HG03521 (cell line): Measurements from ENCODE around the gene SUMF2.
"Not testable (repeated sequence)": the region's sequence is repeated elsewhere in the genome, so short reads cannot be mapped to it uniquely, and the experiment has no call there.

Experiments used
- ATAC-seq: cut with Tn5 transposase; IDR thresholded peaks from one replicate; pipeline ENCODE4 v1.9.1; 2021; ENCODE audit warnings: mild to moderate bottlenecking, moderate library complexity; ENCODE audit not compliant: unreplicated experiment

Gene SUMF2

DNA sequence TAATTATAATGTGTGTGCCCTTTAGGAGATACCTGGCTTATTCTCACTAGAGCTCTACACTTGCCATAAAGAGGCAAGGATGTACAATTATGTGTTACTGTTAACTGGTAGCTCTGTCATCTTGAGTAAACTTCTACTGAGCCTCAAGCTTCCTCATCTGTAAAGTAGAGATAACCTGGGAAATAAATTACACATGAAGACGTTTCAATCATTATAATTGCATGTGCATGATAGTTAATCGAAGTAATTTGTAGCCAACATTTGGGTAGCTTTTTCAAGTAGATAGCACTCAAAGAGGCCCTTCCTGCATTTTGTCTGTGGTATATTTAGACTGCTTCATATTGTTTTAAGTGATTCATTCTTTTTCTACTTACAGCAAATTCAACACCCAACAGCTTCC lies 10.1 kb upstream of the SUMF2 start:
- ATAC-seq = no peak

DNA sequence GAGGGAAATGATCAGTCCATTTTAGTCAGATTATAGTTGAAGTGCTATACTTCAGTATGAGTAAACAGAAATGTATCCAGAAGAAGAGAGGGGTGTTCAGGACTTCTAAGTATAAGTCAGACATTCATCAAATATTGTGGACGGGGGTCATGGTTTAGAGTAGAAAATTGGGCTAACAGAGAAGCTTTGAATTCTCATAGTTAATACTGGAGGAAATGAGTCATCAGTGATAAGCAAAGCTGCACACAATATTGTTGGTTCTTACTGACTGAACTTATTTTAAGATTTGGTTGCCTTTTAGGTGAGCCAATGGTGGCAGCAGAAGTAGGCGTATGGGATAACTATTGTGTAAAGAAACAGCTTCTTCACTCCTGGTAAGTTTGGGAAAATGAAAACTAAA lies 1.7 kb upstream of the SUMF2 start:
- ATAC-seq = no peak

DNA sequence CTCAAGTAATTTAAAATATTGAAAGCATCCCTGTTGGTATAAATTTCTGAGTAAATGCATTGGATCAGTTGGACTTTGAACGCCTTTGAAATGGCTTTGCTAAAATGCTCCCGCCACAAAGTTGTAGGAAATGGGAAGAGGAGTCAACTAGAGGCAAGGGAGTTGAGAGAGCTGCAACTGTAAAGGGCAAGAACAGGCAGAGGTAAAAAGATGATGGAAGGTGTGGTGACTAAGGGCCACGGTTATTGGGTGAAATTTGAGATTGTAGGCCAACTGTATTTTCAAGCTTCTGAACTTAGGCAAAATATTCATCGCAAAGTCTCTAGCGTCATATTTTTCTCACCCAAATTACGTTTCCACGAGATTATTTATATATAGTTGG lies 595 bp upstream of the SUMF2 start:
- no peak for ATAC-seq

DNA sequence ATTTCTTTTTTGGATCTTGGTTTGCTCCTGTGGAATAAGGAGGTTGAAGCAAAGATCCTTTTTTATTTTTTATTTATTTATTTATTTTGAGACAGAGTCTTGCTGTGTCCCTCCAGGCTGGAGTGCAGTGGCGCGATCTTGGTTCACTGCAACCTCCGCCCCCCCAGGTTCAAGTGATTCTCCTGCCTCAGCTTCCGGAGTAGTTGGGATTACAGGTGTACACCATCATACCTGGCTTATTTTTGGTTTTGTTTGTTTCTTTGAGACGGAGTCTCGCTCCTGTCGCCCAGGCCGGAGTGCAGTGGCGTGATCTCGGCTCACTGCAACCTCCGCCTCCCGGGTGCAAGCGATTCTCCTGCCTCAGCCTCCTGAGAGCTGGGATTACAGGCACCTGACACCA lies 2.3 kb downstream of the SUMF2 start:
- not testable (repeated sequence) for ATAC-seq

DNA sequence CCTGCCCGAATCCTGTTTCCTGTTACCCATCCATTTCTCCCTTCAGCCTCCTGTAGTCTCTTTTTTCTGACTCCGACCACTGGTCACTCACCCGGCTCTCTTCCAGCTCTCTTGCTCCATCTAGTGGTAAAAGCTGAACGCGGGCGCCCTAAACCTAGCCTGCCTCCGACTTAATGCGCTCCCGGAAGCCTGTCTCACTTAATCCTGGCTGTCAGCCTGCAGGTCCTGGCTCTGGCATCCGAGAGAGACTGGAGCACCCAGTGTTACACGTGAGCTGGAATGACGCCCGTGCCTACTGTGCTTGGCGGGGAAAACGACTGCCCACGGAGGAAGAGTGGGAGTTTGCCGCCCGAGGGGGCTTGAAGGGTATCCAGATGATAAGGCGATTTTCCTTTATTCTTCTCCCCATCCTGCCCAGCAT lies 10.3 kb downstream of the SUMF2 start:
- ATAC-seq = peak; percentile 94

DNA sequence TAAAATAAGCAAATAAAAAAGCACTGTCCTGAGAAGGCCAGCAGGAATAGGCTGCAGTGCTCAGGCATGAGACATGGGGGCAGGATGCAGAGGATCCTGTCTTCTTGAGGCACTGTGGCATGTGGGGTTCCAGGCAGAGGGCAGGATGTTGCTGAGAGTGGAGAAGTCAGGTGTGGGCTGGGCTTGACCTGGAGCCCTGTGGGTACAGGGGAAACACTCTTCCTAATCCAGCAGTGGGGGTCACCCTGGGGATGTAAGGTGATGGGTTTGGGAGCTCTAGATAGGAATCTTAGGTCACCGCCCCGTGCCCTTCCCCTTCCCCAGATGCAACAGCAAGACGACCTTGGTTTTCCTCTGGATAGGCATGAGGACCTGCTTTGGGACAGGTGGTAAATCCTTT lies 13.6 kb downstream of the SUMF2 start:
- ATAC-seq = no peak

DNA sequence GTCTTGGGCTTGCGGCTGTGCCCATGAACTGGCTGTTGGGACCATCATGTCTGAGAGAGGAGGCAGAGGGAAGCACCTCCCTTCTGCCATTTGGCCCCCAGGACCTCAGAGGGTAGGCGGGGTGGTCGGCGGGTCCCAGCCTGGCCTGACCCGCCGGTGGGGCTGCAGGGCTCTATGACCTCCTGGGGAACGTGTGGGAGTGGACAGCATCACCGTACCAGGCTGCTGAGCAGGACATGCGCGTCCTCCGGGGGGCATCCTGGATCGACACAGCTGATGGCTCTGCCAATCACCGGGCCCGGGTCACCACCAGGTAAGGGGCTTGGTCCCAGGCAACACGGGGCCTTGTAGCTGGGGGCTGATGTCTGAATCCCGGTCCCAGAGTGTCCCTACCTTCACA lies 14.1 kb downstream of the SUMF2 start:
- no peak for ATAC-seq

DNA sequence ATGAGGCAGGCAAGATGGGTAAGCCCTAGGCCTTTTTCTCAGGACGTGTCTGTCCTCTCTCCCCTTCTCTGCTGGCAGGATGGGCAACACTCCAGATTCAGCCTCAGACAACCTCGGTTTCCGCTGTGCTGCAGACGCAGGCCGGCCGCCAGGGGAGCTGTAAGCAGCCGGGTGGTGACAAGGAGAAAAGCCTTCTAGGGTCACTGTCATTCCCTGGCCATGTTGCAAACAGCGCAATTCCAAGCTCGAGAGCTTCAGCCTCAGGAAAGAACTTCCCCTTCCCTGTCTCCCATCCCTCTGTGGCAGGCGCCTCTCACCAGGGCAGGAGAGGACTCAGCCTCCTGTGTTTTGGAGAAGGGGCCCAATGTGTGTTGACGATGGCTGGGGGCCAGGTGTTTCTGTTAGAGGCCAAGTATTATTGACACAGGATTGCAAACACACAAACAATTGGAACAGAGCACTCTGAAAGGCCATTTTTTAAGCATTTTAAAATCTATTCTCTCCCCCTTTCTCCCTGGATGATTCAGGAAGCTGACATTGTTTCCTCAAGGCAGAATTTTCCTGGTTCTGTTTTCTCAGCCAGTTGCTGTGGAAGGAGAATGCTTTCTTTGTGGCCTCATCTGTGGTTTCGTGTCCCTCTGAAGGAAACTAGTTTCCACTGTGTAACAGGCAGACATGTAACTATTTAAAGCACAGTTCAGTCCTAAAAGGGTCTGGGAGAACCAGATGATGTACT lies 15.5 kb downstream of the SUMF2 start:
- no peak for ATAC-seq

DNA sequence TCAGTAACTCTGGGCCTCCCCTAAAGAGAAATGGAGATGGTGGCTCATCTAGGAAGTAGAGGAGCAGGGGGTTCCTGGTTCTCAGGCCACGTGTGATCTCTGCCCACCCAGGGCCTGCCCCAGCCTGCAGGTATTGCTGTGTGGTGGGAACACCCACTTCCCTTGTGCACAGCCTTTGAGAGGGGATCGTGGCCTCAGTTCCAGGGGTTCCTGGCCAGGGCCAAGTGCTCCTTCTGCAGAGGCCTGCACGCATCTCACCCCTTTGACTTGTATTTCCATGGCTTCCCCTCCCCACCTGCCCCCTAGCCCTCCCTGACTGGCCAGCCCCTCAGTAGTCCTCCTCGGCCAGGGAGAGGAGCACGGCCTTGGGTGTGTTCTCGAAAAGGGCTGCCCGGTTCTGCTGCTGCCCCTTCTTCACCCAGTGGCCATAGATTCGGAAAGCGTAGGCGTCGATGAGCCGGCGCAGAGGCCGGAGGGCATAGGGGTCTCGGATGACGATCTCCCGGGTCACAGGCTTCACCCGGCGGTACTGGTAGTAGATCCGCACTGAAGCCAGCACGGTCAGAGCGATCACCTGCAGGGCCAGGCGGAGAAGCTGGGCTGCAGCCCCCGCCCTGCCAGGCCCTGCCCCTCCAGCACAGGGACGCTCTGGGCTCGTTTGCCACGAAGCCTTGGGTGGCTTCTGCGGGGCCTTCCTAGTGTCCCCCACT lies 16.8 kb downstream of the SUMF2 start:
- ATAC-seq = not testable (repeated sequence)

DNA sequence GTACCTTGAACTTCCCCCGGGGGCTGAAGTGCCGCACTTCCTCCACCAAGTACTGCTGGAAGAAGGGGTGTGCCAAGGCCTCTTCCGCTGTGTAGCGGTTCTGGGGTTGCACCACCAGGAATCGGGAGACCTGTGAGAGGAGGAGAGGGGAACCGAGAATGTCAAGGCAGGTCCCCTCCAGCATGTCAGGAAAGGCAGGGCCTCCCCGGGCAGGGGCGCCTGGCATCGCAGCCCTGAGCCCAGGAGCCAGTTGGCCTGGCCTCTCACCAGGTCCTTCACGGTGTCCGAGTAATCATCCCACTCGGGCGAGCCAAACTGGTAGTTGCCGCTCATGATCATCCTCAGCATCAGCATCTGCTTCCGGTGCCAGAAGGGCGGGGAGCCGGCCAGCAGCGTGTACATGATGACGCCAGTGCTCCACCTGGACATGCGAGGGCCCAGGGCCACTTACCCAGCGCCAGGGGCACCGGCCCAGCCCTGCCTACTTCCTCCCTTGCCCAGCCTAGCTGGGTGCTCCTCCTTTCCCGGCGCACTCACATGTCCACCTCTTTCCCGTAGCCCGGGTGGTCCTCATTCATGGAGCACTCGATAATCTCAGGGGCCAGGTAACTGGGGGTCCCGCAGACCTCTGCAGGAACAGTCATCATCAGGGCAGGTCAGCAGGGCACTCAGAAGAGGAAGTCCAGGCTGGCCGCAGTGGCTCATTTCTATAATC lies 17.7 kb downstream of the SUMF2 start:
- ATAC-seq = no peak

DNA sequence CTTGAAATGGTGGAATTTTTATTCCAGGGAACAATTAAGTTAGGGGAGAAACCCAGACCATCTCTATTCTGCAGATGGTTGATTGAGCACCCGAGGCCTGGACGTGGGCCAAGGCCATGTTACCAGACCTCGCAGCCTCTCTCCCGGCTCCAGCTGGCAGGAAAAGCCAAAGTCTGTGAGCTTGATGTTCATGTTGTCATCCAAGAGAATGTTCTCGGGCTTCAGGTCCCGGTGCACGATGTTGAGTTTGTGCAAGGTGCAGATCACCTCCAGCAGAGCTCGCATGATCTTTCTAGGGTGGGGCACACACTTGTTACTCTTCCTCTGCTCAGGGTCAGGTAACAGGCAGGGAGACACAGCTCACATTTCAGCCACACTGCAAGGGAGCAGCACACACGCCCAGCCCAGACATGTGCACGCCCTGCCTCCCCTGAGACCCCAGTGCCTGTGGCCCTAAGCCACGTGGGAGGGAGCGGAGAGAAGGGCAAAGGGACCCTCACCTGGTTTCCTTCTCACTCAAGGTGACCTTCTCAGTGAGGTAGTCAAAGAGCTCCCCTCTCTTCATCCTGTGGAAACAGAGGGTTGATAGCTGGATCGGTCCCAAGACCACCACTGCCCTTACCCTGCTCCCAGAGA lies 19.2 kb downstream of the SUMF2 start:
- no peak for ATAC-seq

DNA sequence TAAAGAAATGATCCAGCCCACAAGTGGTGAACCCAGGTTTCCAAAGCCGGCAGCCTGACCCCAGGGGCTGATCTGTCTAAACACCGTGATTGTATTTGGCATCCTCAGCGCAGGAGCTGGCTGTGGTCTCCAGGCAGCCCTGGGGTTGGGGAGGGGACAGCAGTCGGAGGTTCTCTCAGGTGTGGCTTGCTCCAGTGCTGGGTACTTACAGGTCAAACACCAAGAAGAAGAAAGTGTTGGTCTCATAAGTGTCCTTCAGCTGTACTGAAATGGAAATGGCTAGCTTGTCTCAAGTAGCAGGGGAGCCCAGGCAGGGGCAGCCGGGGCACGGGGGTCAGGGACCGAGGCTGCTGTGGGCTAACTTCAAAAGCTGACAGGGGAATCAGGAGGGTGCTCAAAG lies 22.7 kb downstream of the SUMF2 start:
- no peak for ATAC-seq

DNA sequence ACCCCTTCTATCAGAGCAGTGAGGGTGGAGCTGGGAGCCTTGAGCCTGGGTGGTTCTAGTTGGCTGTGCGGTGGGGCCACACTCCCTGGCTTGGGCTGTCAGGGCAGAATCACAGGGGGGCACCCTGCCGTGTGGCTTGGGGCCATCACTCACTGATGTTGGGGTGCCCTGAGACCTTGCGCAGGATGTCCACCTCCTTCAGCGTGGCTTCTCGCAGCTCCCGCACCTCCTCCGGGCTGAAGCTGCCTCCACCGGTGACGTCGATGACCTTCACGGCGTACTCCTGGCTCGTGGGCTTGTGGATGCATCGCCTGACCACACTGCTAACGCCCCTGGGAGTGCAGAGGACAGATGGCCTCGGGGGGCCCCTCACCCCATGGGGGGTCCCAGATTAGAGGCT lies 23.4 kb downstream of the SUMF2 start:
- ATAC-seq = no peak

DNA sequence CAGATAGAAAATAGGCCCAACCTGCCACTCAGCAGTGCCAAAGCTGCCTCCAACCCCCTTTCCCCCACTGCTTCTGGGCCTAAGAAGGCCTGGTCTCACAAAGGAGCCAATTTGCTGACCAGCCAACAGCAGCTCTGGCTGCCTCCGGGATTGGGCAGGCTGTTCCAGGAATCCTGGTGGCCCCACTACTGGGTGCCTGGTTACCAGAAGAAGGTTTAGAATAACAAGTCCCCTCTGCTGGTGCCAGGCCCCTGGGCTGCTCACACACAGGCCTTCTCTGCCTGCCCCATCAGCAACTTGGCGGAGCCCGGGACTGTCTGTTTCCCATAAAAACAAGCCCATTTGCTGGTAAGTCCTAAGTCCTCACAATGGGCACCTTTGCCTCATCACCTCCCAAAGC lies 27.5 kb downstream of the SUMF2 start:
- no peak for ATAC-seq

DNA sequence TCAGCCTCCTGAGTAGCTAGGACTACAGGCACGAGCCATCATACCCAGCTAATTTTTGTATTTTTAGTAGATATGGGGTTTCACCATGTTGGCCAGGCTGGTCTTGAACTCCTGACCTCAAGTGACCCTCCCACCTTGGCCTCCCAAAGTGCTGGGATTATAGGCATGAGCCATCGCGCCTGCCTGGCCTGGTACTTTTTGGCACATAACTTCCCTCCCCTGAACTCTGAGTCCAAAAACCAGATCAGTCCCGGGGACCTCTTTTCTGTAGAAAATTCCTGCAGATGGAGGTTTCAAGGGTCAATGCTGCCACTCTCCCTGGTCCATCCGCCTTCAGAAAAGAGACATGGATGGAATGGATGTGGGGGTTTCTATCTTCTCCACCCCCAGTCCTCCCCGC lies 28.3 kb downstream of the SUMF2 start:
- not testable (repeated sequence) for ATAC-seq

DNA sequence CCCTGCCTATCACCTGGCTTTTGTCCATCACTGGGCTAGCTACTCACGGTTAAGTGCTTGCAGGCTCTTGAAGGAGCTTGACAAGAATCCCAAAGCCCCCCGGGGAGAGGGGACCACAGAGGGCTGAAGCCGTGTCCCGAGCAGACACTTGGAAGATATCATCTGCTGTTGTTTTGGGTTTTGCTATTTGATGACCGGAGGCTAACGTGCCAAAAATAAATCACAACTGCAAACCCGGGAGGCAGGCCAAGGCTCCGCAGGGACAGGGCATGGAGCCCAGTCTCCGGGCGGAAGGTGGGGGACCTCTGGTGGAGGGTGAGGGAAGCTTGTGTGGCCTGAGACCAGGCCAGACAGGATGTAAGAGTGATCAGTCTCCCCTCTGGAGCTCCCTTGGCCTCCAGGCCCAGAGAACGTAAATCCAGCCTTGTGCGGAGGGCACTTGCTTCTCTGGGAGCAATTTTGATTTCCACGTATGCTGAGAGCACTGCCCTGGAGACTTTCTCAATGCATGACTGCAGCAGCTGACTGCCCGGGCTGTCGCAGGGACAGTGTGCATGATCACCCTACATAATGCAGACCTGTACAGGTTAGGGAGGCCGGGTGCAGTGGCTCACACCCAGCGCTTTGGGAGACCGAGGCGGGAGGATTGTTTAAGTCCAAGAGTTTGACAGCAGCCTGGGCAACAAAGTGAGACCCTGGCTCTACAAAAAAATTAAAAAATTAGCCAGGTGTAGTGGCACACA lies 28.9 kb downstream of the SUMF2 start, which contains the start of gene PHKG1:
PHKG1 (minus strand) TSS at position 164 of the 743 bp plus-strand sequence. CDS start 4,011 bp downstream, outside the sequence.
- ATAC-seq = no peak

DNA sequence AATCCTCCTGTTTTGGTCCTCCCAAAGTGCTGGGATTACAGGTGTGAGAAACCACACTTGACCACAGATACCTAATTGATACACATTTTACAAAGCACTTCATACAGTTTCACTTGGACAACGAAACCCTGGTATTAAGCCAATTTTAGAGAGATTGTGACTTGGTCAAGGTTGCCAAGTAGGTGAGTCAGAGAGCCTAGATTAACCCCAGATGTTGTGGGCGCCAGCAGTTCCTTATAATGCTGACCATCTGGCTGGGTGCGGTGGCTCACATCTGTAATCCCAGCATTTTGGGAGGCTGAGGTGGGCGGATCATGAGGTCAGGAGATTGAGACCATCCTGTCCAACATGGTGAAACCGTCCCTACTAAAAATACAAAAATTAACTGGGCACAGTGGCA lies 33.6 kb downstream of the SUMF2 start:
- ATAC-seq = no peak

DNA sequence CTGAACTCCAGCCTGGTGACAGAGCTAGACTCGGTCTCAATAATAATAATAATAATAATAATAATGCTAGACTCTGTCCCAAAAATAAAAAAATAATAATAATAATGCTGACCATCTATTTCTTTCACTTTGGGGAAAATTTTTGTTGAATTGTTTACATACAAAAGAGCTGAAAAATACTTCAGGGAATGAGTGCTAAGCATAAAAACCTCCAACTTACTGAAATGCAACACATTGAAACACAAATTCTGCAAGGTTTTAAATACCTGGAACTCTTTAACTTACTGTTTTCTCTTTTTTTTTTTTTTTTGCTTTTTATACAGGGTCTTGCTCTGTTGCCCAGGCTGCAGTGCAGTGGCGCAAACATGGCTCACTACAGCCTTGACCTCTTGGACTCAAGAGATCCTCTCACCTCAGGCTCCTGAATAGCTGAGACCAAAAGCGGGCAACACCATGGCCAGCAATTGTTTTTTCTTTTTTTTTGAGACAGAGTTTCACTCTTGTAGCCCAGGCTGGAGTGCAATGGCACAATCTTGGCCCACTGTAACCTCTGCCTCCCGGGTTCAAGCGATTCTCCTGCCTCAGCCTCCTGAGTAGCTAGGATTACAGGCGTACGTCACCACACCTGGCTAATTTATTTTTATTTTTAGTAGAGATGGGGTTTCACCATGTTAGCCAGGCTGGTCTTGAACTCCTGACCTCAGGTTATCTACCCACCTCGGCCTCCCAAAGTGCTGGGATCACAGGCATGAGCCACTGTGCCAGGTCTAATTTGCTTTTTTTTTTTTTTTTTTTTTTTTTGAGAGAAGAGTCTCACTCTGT lies 34.3 kb downstream of the SUMF2 start:
- not testable (repeated sequence) for ATAC-seq

DNA sequence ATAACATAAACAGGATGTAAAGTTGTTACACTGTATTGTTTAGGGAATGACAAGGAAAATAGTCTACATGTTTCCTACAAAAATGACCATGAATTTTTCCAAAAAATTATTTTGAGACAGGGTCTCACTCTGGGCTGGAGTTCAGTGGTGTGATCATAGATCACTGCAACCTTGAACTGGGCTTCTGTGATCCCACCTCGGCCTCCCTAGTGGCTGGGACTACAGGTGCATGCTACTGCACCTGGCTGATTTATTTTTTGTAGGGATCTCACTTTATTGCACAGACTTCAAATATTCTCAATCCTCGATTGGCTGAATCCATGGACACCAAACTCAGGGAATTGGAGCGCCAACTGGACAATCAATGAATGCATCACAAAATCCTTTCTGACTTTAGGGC lies 35.6 kb downstream of the SUMF2 start:
- ATAC-seq = no peak

DNA sequence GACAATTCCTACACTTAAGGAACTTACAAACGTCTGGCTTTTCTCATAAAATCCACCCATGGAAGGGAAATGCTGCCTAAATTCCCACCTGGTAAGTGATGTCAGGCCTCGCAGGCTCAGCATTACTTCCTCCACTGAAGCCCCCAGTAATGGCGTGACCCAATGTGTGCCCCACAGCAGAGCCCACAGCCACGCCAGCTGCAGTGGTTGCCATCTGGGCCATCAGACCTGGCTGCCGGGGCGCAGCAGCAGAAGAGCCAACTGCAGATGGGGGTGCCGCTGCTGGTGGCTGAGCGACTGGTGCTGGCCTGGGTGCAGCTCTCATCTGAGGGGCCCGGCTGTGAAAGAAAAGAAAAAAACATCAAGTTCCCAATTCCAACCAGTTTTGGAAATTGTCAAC lies 40.1 kb downstream of the SUMF2 start:
- not testable (repeated sequence) for ATAC-seq
